Measurements from ENCODE around the gene CAMSAP1. TPM values are rescaled to one million over a fixed set of nuclear protein-coding genes. Genes with fewer than 3 reads are reported as not detected.

CAMSAP1 gene
- total and polyA plus RNA-seq, 2 donors: 9.9 to 28.5 TPM

DNA sequence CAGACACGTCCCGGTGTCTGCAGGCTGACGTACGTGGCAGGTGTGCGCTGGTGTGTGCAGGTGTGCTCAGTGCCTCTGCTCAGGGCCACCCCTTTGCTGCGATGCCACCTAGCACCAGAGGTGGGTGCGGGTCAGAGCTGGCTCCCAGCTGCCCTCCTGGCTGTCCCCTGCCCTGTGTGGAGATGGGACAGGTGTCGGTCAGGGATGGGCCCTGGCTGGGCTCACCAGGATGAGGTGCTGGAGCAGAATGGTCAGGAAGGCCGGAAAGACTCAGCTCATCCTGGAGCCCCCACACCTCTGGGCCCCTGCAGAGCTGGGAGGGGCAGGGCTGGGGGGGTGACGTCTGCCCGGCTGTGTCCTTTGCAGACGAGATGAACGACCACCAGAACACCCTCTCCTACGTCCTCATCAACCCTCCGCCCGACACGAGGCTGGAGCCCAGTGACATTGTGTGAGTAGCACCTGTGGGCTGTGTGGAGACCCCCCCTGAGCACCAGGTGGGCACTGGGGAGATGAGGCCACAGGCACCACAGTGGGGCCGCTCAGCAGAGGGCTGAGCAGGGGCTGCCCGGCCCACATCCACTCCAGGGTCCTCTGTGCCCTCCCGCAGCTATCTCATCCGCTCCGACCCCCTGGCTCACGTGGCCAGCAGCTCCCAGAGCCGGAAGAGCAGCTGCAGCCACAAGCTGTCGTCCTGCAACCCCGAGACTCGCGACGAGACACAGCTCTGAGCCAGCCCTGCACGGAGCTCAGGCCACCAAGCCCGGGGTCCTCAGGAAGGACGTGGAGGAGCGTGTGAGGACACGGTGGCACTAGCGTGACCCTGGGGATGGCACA, 115.7 kb downstream of the CAMSAP1 start:
- no peaks in the 10 kb centered on the region for H3K9me3 ChIP-seq (ENCODE audit: control insufficient read depth in 2 of 2, insufficient read depth in 1 of 2, low read length in 1 of 2)
- no peak overlapping the region for H3K27ac ChIP-seq (ENCODE audit: low read depth in 1 of 2, low read length in 1 of 2)
- no peaks in the 10 kb centered on the region for H3K36me3 ChIP-seq (ENCODE audit: control insufficient read depth in 2 of 2, insufficient read depth in 2 of 2, low read length in 1 of 2)
- H3K4me1 ChIP-seq (ENCODE audit: control insufficient read depth in 2 of 2, insufficient read depth in 2 of 2, low read length in 2 of 2): no peaks in the 10 kb centered on the region
- H3K27me3 ChIP-seq (ENCODE audit: control insufficient read depth in 2 of 2, insufficient read depth in 1 of 2, low read length in 1 of 2): peaks cover 0 to 2% of the 10 kb centered on the region in 2 donors
- H3K4me3 ChIP-seq (ENCODE audit: low read length in 2 of 2): no peak overlapping the region
- DNase-seq (ENCODE audit: low read depth in 6 of 9, low spot score in 9 of 9): no peak
- WGBS: 90% methylated on average over 35 of the region's 35 CpGs

- DNase-seq (ENCODE audit: low read depth in 6 of 9, low spot score in 9 of 9): no peak
- 92% methylated on average over 11 of the region's 11 CpGs for WGBS
Measured at GRCh38 chr9:135790850-135791249, 116.5 kb downstream of the CAMSAP1 start.

GRCh38 chr9:135790356-135790755, 117.0 kb downstream of the CAMSAP1 start:
- no peak for DNase-seq (ENCODE audit: low read depth in 6 of 9, low spot score in 9 of 9)
- WGBS: 96% methylated on average over 10 of the region's 10 CpGs
- no peak overlapping the region for H3K4me3 ChIP-seq (ENCODE audit: low read length in 2 of 2)
- no peaks in the 10 kb centered on the region for H3K9me3 ChIP-seq (ENCODE audit: control insufficient read depth in 2 of 2, insufficient read depth in 1 of 2, low read length in 1 of 2)
- H3K27me3 ChIP-seq (ENCODE audit: control insufficient read depth in 2 of 2, insufficient read depth in 1 of 2, low read length in 1 of 2): peaks cover 0 to 2% of the 10 kb centered on the region in 2 donors
- H3K4me1 ChIP-seq (ENCODE audit: control insufficient read depth in 2 of 2, insufficient read depth in 2 of 2, low read length in 2 of 2): no peaks in the 10 kb centered on the region
- no peak overlapping the region for H3K27ac ChIP-seq (ENCODE audit: low read depth in 1 of 2, low read length in 1 of 2)
- H3K36me3 ChIP-seq (ENCODE audit: control insufficient read depth in 2 of 2, insufficient read depth in 2 of 2, low read length in 1 of 2): no peaks in the 10 kb centered on the region

More at GRCh38 chr9:135790850-135791249, 116.5 kb downstream of the CAMSAP1 start:
- H3K4me1 ChIP-seq (ENCODE audit: control insufficient read depth in 2 of 2, insufficient read depth in 2 of 2, low read length in 2 of 2): no peaks in the 10 kb centered on the region
- H3K27ac ChIP-seq (ENCODE audit: low read depth in 1 of 2, low read length in 1 of 2): no peak overlapping the region
- no peaks in the 10 kb centered on the region for H3K36me3 ChIP-seq (ENCODE audit: control insufficient read depth in 2 of 2, insufficient read depth in 2 of 2, low read length in 1 of 2)
- H3K9me3 ChIP-seq (ENCODE audit: control insufficient read depth in 2 of 2, insufficient read depth in 1 of 2, low read length in 1 of 2): no peaks in the 10 kb centered on the region
- H3K27me3 ChIP-seq (ENCODE audit: control insufficient read depth in 2 of 2, insufficient read depth in 1 of 2, low read length in 1 of 2): peaks cover 0 to 2% of the 10 kb centered on the region in 2 donors
- H3K4me3 ChIP-seq (ENCODE audit: low read length in 2 of 2): no peak overlapping the region

GRCh38 chr9:135789838-135790291, 117.5 kb downstream of the CAMSAP1 start:
- Histone ChIP-seq H3K4me1 (ENCODE audit: control insufficient read depth in 2 of 2, insufficient read depth in 2 of 2, low read length in 2 of 2) (no peaks in the 10 kb centered on the region), H3K27me3 (ENCODE audit: control insufficient read depth in 2 of 2, insufficient read depth in 1 of 2, low read length in 1 of 2) (peaks cover 0 to 2% of the 10 kb centered on the region in 2 donors)
- WGBS: 95% methylated on average over 13 of the region's 13 CpGs

GRCh38 chr9:135788576-135789300, 118.6 kb downstream of the CAMSAP1 start:
- H3K36me3 ChIP-seq (ENCODE audit: control insufficient read depth in 2 of 2, insufficient read depth in 2 of 2, low read length in 1 of 2): no peaks in the 10 kb centered on the region
- no peaks in the 10 kb centered on the region for H3K27me3 ChIP-seq (ENCODE audit: control insufficient read depth in 2 of 2, insufficient read depth in 1 of 2, low read length in 1 of 2)
- DNase-seq (ENCODE audit: low read depth in 6 of 9, low spot score in 9 of 9): no peak
- H3K27ac ChIP-seq (ENCODE audit: low read depth in 1 of 2, low read length in 1 of 2): no peak overlapping the region
- 86% methylated on average over 36 of the region's 36 CpGs for WGBS
- H3K4me3 ChIP-seq (ENCODE audit: low read length in 2 of 2): no peak overlapping the region
- H3K4me1 ChIP-seq (ENCODE audit: control insufficient read depth in 2 of 2, insufficient read depth in 2 of 2, low read length in 2 of 2): no peaks in the 10 kb centered on the region
- H3K9me3 ChIP-seq (ENCODE audit: control insufficient read depth in 2 of 2, insufficient read depth in 1 of 2, low read length in 1 of 2): no peaks in the 10 kb centered on the region

More at GRCh38 chr9:135789838-135790291, 117.5 kb downstream of the CAMSAP1 start:
- H3K4me3 ChIP-seq (ENCODE audit: low read length in 2 of 2): no peak overlapping the region
- no peaks in the 10 kb centered on the region for H3K36me3 ChIP-seq (ENCODE audit: control insufficient read depth in 2 of 2, insufficient read depth in 2 of 2, low read length in 1 of 2)
- H3K9me3 ChIP-seq (ENCODE audit: control insufficient read depth in 2 of 2, insufficient read depth in 1 of 2, low read length in 1 of 2): no peaks in the 10 kb centered on the region
- H3K27ac ChIP-seq (ENCODE audit: low read depth in 1 of 2, low read length in 1 of 2): no peak overlapping the region
- DNase-seq (ENCODE audit: low read depth in 6 of 9, low spot score in 9 of 9): no peak

DNA sequence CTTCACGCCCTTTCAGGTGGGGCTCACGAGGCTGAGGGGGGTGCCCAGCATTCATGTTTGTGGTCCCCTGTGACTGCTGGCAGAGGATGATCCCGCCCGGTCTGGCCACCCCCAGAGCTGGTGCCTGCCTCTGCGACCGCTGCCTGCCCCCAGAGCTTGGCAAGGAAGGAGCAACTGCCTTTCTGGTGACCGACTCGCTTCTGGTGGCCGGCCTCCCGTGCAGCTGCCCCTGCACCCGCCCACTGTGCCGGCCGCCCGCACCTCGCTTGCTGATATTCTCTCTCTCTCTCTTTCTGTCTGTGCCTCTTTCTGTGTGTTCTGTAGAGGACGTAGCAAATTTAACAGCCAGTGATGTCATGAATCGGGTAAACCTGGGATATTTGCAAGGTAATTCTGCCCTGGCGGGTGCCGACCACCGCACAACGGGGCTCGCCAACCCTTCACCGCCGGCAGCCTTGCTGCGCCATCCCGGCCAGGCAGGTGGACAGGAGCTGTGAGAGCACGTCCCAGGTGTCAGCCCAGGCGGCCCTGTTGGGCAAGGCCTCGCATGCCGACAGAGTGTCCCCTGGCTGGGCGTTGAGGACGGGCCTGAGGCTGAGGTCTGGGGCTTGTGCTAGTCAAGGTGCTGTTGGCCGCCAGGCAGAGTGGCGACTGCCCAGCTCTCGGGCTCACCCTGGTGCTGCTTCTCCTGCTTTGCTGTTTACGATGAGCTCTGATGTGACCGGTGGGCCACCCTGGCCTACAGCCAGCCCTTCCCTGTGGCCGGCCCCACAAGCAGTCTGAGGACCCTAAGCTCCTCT, 119.4 kb downstream of the CAMSAP1 start:
- Histone ChIP-seq H3K27ac (ENCODE audit: low read depth in 1 of 2, low read length in 1 of 2) (no peak overlapping the region), H3K4me1 (ENCODE audit: control insufficient read depth in 2 of 2, insufficient read depth in 2 of 2, low read length in 2 of 2) (no peaks in the 10 kb centered on the region), H3K36me3 (ENCODE audit: control insufficient read depth in 2 of 2, insufficient read depth in 2 of 2, low read length in 1 of 2) (no peaks in the 10 kb centered on the region), H3K4me3 (ENCODE audit: low read length in 2 of 2) (no peak overlapping the region), H3K9me3 (ENCODE audit: control insufficient read depth in 2 of 2, insufficient read depth in 1 of 2, low read length in 1 of 2) (no peaks in the 10 kb centered on the region), H3K27me3 (ENCODE audit: control insufficient read depth in 2 of 2, insufficient read depth in 1 of 2, low read length in 1 of 2) (no peaks in the 10 kb centered on the region)
- whole genome bisulfite sequencing: 95% methylated on average over 38 of the region's 38 CpGs
- DNase-seq (ENCODE audit: low read depth in 6 of 9, low spot score in 9 of 9): no peak

DNA sequence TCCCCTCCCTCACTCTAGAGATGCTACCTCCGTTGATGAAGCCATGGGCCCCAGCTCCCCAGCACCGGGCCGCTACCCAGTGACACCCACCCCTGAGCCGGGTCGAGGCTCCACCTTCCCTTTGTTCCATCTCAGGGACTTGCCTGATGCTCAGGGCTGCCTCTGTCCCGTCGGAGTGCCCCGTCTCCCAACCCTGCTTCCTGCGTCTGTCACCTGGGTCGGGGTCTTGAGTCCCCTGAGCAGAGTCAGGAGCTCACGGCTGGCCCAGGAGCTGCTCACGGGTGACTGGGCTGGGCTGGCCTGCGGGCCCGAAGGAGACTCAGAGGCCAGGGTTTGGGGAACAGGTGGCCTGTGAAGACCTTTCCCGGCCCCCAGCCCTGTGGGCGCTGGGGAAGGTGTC, 120.0 kb downstream of the CAMSAP1 start:
- Histone ChIP-seq H3K27ac (ENCODE audit: low read depth in 1 of 2, low read length in 1 of 2) (no peak overlapping the region), H3K4me3 (ENCODE audit: low read length in 2 of 2) (no peak overlapping the region), H3K36me3 (ENCODE audit: control insufficient read depth in 2 of 2, insufficient read depth in 2 of 2, low read length in 1 of 2) (no peaks in the 10 kb centered on the region), H3K9me3 (ENCODE audit: control insufficient read depth in 2 of 2, insufficient read depth in 1 of 2, low read length in 1 of 2) (no peaks in the 10 kb centered on the region), H3K4me1 (ENCODE audit: control insufficient read depth in 2 of 2, insufficient read depth in 2 of 2, low read length in 2 of 2) (no peaks in the 10 kb centered on the region), H3K27me3 (ENCODE audit: control insufficient read depth in 2 of 2, insufficient read depth in 1 of 2, low read length in 1 of 2) (no peaks in the 10 kb centered on the region)
- WGBS: 83% methylated on average over 16 of the region's 16 CpGs
- DNase-seq (ENCODE audit: low read depth in 6 of 9, low spot score in 9 of 9): no peak

DNA sequence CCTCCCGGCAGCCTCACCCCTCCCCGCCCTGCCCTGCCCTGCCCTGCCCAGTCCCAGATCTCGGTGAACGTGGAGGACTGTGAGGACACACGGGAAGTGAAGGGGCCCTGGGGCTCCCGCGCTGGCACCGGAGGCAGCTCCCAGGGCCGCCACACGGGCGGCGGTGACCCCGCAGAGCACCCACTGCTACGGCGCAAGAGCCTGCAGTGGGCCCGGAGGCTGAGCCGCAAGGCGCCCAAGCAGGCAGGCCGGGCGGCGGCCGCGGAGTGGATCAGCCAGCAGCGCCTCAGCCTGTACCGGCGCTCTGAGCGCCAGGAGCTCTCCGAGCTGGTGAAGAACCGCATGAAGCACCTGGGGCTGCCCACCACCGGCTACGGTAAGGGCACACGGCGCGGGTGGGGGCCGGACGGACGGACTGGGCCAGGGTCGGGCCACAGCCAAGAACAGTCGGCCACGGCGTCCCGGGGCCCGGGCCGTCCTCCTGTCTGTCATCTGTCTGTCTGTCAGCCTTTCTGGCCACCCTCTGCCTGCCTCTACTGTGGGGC, 121.1 kb downstream of the CAMSAP1 start:
- Histone ChIP-seq H3K4me3 (ENCODE audit: low read length in 2 of 2) (no peak overlapping the region), H3K27me3 (ENCODE audit: control insufficient read depth in 2 of 2, insufficient read depth in 1 of 2, low read length in 1 of 2) (peaks cover 0 to 2% of the 10 kb centered on the region in 2 donors), H3K27ac (ENCODE audit: low read depth in 1 of 2, low read length in 1 of 2) (no peak overlapping the region), H3K4me1 (ENCODE audit: control insufficient read depth in 2 of 2, insufficient read depth in 2 of 2, low read length in 2 of 2) (no peaks in the 10 kb centered on the region), H3K36me3 (ENCODE audit: control insufficient read depth in 2 of 2, insufficient read depth in 2 of 2, low read length in 1 of 2) (no peaks in the 10 kb centered on the region), H3K9me3 (ENCODE audit: control insufficient read depth in 2 of 2, insufficient read depth in 1 of 2, low read length in 1 of 2) (no peaks in the 10 kb centered on the region)
- no peak for DNase-seq (ENCODE audit: low read depth in 6 of 9, low spot score in 9 of 9)
- WGBS: 91% methylated on average over 44 of the region's 44 CpGs

Measured in thymus (tissue), 11 donors.